Stimulated activated CD8-positive, alpha-beta memory T cell treated with anti-CD3 and anti-CD28 coated beads, Interleukin-12 subunit alpha, Interleukin-12 subunit beta, amount 100 ng/mL, for 1 hour (primary cell): Measurements from ENCODE around the gene CARD6.
"Not testable (repeated sequence)": the region's sequence is repeated elsewhere in the genome, so short reads cannot be mapped to it uniquely, and the experiment has no call there.

Experiments used
- DNase-seq: peaks from one replicate; pipeline ENCODE4 v3.0.0-alpha.2; 2020; ENCODE audit warnings: low read depth

The CARD6 gene

DNA sequence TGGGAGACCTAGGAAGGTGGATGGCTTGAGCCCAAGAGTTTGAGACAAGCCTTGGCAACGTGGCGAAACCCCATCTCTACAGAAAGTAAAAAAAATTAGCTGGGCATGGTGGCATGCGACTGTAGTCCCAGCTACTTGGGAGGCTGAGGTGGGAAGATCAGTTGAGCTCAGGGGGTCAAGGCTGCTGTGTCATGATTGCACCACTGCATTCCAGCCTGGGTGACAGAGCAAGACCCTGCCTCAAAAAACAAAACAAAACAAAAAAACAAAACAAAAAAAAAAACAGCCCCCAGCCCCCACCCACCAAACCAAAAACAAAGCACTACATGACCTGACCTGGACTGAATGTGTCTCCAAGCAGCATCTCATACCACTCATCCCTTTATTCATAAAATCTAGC lies 34.8 kb downstream of the CARD6 start:
- DNase-seq, result no peak

- no peak for DNase-seq
These were observed 36.3 kb downstream of the CARD6 start for GRCh38 chr5:40877371-40877988.

DNA sequence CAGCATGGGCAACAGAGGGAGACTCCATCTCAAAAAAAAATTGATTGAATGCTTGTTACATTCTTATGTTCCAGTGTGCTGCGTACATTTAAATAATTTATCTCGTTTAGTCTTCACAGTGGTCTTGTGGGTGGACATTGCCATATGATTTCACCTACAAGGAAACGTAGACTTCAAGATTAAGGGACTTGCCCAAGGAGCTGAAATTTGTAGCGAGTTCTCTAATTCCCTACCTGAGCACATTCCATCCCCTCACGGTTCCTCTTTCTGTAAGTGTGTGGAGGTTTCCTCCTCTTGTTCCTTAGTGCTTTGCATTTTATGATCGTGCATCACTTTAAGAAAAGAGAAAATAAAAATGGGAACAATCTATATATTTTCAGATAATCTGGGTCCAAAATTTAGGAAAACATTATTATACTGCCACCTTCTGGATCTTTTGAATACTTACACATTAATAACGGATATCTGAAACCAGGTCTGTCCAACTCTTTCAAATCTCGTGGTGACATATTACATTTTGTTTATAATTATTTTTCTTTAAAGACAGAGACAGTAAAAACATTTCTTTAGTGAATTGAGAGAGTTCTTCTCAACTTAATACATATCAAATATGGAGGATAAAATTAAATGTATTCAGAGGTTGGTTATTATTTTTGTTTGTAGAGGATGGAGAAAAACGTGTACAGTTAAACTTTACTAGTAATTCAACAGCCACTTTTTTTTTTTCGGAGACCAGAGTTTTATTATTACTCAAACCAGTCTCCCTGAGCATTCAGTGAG lies 38.2 kb downstream of the CARD6 start:
- no peak for DNase-seq

DNA sequence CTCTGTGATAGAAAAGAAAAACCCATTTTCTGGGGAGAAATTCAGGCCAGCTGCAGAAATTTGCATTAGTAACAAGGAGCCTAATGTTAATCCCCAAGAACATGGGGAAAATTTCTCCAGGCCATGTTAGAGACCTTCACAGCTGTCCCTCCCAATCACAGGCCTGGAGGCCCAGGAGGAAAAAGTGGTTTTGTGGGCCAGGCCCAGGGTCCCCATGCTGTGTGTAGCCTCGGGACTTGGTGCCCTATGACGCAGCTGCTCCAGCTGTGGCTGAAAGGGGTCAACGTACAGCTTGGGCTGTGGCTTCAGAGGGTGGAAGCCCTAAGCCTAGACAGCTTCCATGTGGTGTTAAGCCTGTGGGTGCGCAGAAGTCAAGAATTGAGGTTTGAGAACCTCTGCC lies 41.1 kb downstream of the CARD6 start:
- DNase-seq, result no peak

DNA sequence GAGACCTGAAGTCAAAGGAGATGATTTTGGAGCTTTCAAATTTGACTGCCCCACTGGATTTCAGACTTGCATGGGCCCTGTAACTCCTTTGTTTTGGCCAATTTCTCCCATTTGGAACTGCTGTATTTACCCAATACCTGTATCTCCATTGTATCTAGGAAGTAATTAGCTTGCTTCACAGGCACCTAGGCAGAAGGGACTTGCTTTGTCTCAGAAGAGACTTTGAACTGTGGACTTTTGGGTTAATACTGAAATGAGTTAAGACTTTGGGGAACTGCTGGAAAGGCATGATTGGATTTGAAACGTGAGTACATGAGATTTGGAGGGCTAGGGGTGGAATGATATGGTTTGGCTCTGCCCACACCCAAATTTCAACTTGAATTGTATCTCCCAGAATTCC lies 41.9 kb downstream of the CARD6 start:
- not testable (repeated sequence) for DNase-seq

GRCh38 chr5:40895440-40896425 lies 54.6 kb downstream of the CARD6 start:
- not testable (repeated sequence) for DNase-seq

- DNase-seq, result no peak
These were observed 63.2 kb downstream of the CARD6 start for GRCh38 chr5:40904205-40904993.

DNA sequence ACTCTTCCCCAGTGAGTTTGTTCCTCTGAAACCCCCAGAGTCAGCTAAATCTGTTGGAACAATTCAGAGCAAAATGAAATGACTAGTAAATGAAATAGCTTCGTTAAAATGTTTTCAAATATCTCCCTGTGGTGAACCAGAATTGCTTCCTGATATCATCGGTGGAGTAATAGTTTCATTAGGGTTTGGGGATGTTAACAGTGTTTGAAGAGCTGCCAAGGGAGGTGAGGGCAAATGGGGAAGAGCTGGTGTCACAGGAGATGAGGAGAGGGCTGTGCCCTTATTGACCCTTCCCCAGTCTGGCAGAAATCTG lies 63.8 kb downstream of the CARD6 start:
- DNase-seq, result no peak

DNA sequence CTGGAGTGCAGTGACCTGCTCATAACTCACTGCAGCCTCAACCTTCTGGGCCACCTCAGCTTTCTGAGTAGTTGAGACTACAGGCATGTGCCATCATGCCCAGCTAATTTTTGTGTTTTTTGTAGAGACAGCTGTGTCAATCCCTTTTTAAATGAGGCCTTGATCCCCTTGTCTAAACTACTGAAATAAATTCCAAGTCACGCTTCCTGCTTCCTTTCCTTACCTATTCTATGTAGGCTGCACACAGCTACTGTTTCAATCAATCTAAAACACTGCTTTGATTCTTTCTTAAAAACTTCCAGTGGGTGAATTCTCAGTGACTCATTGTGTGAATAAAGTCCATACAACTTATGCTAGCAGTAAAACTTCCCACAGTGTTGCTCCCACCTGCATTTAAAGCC lies 65.2 kb downstream of the CARD6 start:
- no peak for DNase-seq

DNA sequence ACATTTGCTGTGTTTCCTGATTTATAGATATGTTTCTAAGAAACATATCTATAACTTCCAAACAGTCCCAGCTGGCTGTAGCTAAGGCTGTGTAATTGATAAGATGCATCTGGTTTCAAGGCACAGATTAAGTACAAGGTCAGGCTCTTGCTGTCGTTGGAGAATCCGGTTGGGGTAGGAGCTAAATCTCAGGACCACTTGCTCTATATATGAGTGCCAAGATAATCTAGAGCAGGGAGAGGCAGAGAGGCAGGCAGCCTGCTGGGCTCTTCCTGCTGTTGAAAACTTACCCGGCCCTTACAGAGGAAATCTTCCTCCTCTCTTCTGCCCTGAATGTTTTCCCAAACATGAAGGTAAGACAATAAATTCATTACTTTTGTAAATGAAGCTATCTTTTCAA lies 68.1 kb downstream of the CARD6 start, which contains the start of gene C7:
Gene C7 (plus strand): TSS at position 234 of the 400 bp plus-strand sequence. CDS start 114 bp downstream, at position 348.
- DNase-seq, result no peak

GRCh38 chr5:40909723-40910122 lies 68.6 kb downstream of the CARD6 start:
- no peak for DNase-seq
